ENCODE results near the gene KLRG1.

GRCh38 chr12:8995021-8995775, 5.9 kb downstream of the KLRG1 start:
- TF ChIP-seq CTCF (IDR thresholded peaks at IDR 0.05; ENCODE audit: low read depth, low read length) (no peak), POLR2A (IDR thresholded peaks at IDR 0.05; ENCODE audit: extremely low read depth, insufficient read length) (no peak), MYC (IDR thresholded peaks at IDR 0.05; ENCODE audit: low read depth, low read length) (no peak), MAX (IDR thresholded peaks at IDR 0.05; ENCODE audit: low read depth, low read length) (no peak)

Data from NB4 (cell line).